Measurements from ENCODE around the gene SLC1A5.
"Not testable (repeated sequence)": the region's sequence is repeated elsewhere in the genome, so short reads cannot be mapped to it uniquely, and the experiment has no call there.

SLC1A5 gene

GRCh38 chr19:46788262-46788967 is at the start of gene SLC1A5:
Gene SLC1A5 (minus strand): TSS chr19:46788594. CDS start chr19:46787965, 629 bp downstream.
- peak; percentile 100 for DNase-seq

DNA sequence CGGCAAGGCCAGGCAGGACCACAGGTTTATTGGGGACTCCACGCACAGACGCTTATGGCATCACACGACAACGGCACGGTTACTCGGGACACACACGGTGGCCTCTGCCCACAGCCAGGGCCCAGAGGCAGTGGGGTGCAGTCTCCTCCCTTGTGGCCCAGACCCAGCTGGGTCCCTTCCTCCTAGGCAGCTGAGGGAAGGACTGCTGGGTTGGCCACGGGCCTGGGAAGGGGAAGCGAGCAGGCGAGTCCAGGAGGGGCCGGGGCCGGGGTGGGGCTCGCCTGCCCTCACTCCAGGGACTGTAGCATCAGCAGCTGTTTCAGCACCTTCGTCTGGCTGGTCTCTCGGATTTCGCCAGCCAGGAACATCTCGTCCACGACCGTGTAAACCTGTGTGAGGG is 49.8 kb upstream of the SLC1A5 start:
- DNase-seq, result no peak

GRCh38 chr19:46834984-46835383 is 46.6 kb upstream of the SLC1A5 start:
- no peak for DNase-seq

- DNase-seq, result no peak
Measured at GRCh38 chr19:46834121-46834520, 45.7 kb upstream of the SLC1A5 start.

GRCh38 chr19:46830864-46831263 is 42.5 kb upstream of the SLC1A5 start:
- DNase-seq, result no peak

DNA sequence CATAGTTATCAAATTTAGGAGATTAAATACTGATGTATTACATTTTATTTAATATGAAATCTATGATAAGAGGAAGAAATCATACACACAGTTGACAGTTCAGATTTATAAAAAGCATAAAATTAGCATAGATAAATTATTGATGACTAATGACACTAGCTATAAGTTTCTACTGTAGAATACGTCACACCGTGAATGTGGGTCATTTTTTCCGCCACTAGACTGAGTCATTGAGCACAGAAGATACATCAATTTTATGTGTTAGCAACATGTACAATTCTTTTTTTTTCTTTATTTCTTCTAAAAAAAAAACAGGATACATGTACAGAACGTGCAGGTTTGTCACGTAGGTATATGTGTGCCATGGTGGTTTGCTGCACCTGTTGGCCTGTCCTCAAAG is 40.1 kb upstream of the SLC1A5 start:
- DNase-seq, result no peak

GRCh38 chr19:46825731-46826055 is 37.3 kb upstream of the SLC1A5 start:
- DNase-seq, result no peak

- no peak for DNase-seq
Measured at GRCh38 chr19:46824890-46825730, 36.7 kb upstream of the SLC1A5 start.

DNA sequence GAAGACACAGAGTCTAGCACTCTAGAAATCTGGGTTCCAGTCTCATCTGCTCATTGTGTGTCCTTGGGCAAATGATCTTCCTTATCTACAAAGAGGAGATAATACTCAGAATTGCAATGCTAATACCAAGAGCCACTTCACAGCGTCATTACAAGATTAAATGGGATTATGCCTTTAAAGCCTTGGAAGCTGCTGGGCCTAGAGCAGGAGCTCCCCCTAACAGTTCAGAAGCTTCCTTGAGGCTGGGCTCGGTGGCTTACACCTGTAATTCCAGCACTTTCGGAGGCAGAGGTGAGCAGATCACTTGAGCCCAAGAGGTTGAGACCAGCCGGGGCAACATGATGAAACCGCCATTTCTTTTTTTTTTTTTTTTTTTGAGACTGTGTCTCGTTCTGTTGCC is 34.7 kb upstream of the SLC1A5 start:
- no peak for DNase-seq

- DNase-seq, result not testable (repeated sequence)
Measured at GRCh38 chr19:46822410-46822787, 34.0 kb upstream of the SLC1A5 start.

GRCh38 chr19:46821512-46822409 is 33.4 kb upstream of the SLC1A5 start:
- DNase-seq, result peak; percentile 76

GRCh38 chr19:46818812-46819211 is 30.4 kb upstream of the SLC1A5 start:
- no peak for DNase-seq

DNA sequence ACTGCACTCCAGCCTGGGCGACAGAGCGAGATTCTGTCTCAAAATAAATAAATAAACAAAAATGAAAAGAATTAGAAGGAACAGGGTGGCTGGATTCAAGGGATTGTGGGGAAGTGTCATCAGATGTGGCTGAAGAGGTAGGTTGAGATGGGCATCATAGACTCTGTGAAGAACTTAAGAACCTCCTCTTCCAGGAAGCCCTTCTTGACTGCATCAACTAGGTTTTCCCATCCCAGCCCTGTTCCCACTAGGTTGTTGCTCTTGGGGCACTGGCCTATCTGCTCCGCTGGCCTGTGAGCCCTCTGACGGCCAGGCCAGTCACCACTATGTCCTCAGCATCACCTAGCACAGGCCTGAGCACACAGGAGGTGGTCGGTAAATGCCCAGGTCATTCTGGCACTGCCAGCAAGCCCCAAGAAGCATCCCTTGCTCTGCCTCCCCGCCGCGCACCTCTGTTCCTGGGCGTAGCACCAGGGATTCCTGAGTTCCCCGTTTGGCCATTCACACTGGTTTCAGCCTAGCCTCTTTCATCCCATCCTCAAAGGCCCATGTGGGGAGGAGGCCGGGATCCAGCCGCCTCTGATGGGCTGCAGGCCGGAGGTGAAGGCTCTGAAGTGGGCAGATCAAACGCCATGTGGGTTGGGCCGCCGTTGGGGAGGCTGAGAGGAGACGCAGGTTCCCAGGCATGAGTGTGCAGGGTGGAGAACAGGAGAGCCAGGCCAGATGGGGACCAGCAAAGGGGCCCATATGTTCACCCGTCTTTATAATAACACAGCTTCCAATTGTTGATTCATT is 27.6 kb upstream of the SLC1A5 start:
- DNase-seq, result no peak

- DNase-seq, result no peak
Measured at GRCh38 chr19:46813839-46814358, 25.5 kb upstream of the SLC1A5 start.

- DNase-seq, result no peak
Measured at GRCh38 chr19:46812977-46813838, 24.8 kb upstream of the SLC1A5 start.

- DNase-seq, result no peak
Measured at GRCh38 chr19:46809534-46810272, 21.3 kb upstream of the SLC1A5 start.

DNA sequence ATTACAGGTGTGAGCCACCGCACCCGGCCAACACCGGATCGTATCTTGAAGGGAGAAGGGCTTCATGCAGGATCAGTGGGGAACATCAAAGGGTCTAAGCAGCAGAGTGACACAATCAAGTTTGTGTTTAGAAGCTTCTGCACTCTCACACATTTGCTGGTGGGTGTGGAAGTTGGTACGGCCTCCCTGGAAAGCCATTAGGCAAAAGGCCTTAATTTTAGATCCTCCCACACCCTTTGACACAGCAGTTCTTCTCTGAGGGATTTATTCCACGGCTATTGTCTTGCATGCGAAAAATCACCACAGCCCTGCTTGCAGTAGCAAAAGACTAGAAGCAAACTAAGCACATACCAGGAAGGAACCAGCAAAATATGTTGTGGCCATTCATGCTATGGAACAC is 18.3 kb upstream of the SLC1A5 start:
- DNase-seq, result no peak

- not testable (repeated sequence) for DNase-seq
Measured at GRCh38 chr19:46804432-46804831, 16.0 kb upstream of the SLC1A5 start.

- DNase-seq, result no peak
Measured at GRCh38 chr19:46803555-46803954, 15.2 kb upstream of the SLC1A5 start.

DNA sequence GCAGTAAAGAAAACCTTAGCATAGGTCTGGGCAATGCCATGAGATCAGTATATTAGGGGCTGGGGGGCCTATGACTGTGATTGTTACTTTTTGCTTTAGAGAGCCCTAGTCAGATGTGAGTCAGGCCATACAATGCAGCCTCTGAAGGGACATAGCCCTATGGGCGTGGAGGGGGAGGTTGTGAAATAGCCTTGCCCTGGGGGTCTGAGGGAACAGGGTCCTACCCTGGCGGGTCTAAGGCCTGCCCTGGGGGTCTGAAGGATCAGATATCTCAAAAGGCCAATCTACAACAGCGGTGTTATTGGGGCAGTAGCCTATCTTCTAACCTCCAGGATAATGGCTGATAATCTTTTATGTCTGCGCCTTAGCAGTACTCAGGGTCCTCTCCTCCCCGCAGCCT is 13.8 kb upstream of the SLC1A5 start:
- no peak for DNase-seq

DNA sequence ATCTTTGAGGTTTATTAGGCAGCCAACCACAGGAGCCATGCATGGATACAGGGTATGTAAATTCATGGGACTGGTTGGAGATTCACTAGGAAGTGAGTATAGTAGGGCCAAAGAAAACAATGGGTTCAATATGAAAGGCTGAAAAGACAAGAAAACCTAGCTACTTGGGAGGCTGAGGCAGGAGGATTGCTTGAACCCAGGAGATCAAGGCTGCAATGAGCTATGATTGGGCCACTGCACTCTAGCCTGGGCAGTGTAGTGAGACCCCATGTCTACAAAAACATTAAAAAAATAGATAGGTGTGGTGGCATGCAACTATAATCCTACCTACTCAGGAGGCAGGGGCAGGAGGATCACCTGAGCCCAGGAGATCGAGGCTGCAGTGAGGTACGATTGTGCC is 10.3 kb upstream of the SLC1A5 start:
- no peak for DNase-seq

All from activated CD8-positive, alpha-beta memory T cell treated with anti-CD3 and anti-CD28 coated beads for 24 hours (primary cell).